HG03280 (cell line): Measurements from ENCODE around the gene C1orf226.
"Not testable (repeated sequence)": the region's sequence is repeated elsewhere in the genome, so short reads cannot be mapped to it uniquely, and the experiment has no call there.

Experiments used
- ATAC-seq: cut with Tn5 transposase; IDR thresholded peaks from one replicate; pipeline ENCODE4 v1.9.1; 2021; ENCODE audit warnings: mild to moderate bottlenecking, moderate library complexity; ENCODE audit not compliant: unreplicated experiment

C1orf226 gene

GRCh38 chr1:162381383-162381782 is at the start of gene C1orf226:
C1orf226 (plus strand) TSS chr1:162381728; CDS start chr1:162381902, 174 bp downstream.
- no peak for ATAC-seq

GRCh38 chr1:162333991-162334390 is 47.5 kb upstream of the C1orf226 start:
- ATAC-seq, result no peak

- ATAC-seq, result no peak
Observed at GRCh38 chr1:162335126-162335525, 46.4 kb upstream of the C1orf226 start.

DNA sequence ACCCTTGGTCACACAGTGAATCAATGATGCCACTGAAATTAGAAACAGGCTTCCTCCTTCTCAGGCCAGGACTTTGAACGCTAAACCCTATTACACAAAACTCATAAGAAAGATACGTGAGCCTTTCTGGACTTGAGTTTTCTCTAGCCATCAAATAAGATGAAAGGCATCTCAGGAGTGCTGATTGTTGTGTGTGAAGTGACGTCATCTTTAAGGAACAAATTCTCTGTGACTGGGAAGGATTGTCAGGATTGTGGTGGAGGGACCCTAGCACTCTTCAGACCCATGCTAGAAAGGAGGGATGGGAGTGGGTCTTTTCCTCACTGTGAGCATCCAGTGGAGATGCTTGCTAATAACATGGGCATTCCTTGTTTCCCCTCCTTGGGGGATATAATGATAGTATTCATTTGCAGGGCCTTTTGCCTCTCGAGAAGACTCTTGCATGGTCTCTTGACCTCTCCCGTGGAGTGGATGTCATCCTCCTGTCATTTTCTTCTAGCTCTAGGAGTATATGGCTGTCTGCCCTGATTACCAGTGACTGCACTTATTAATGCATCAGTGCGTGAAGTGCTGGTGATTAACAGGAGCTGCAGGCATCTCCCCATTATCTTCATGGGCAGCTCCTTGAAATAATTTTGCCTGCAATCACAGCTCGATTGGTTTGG is 44.8 kb upstream of the C1orf226 start:
- ATAC-seq, result no peak

GRCh38 chr1:162342452-162342983 is 39.0 kb upstream of the C1orf226 start:
- ATAC-seq, result no peak

DNA sequence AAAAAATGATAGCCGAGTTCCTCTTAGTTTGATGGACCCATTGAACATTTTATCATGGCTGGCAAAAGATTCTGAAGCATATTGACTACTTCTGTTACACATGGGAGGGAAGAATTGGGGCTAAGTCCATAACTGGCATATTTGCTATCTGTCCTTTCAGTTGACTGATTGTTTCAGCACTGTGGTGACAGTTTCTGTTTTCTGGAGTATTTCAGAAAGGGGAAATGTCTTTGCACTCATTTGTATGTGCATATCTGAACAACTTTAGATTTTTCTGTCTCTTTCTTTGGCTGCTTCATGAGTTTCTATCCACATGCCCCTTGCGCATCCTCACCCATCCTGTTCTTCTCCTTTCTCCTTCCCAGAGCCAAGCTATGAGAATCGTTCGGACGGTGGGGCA is 38.1 kb upstream of the C1orf226 start:
- ATAC-seq, result no peak

- no peak for ATAC-seq
Observed at GRCh38 chr1:162347281-162347680, 34.2 kb upstream of the C1orf226 start.

GRCh38 chr1:162349635-162350330 is 31.7 kb upstream of the C1orf226 start:
- ATAC-seq, result no peak

GRCh38 chr1:162351246-162351842 is 30.2 kb upstream of the C1orf226 start:
- no peak for ATAC-seq

GRCh38 chr1:162351874-162352273 is 29.7 kb upstream of the C1orf226 start:
- not testable (repeated sequence) for ATAC-seq

DNA sequence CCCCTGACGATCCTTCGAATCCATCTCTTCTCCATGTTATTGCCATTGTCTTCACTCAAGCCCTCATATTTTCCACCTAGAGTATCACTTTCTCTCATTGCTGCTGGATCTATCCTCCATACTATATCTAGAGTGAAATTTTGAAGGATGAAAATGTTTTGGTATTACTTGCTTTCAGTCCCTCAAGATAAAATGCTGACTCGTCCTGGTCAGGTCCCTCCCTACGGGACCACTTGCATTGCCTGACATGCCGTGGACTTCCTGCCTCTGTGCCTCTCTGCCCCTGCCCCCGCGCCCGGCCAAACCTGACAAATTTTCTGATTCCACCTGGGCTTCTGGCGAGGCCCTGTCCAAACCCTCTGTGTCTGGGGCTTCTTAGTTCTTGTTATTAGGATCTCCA is 28.4 kb upstream of the C1orf226 start:
- ATAC-seq, result no peak

DNA sequence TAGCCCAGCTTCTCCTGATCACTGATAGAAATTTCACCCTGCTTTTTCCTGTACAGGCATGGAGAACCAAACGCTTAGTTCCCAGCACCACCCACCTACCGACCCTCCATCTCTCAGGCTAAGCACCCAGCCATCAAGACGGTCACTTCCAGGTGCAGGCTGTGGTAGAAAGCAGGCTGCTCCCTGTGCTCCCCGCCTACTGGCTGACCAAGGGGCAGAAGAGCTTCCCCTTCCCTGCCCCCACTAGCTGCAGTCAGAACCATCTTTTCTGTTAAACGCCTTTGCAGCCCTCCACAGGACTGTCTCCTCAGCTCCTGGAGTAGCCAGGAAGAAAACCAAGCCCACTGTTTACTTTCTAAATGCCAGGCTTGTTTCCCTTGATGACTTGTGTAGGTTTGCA is 27.8 kb upstream of the C1orf226 start:
- no peak for ATAC-seq

DNA sequence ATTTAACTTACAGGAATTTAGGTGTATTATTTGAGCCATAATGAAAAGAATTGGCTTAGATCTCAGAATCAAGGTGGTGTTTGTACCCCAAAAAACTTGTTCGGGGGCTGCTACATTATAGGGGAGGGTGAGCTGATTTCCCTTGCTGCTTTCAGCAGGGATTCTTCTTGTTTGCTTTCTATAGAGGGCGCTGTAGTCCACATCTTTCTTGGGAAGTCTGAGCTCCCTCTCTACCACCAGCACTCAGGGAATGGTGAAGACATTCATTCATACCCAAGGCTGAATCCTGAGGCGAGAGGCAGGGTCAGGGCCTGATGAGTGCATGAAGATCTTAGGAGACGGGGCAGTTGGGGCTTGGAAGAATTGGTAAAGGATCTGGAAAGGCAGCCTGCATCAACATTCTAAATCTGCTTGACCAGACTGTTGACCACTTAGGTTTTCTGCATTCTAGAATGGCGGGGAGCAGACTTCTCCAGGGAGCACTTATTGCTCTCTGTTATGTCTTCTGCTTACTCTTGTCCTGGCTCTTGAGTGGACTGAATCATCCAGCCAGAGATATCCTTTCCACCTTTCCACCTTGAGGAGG is 23.8 kb upstream of the C1orf226 start:
- no peak for ATAC-seq

- ATAC-seq, result no peak
Observed at GRCh38 chr1:162358928-162359327, 22.6 kb upstream of the C1orf226 start.

DNA sequence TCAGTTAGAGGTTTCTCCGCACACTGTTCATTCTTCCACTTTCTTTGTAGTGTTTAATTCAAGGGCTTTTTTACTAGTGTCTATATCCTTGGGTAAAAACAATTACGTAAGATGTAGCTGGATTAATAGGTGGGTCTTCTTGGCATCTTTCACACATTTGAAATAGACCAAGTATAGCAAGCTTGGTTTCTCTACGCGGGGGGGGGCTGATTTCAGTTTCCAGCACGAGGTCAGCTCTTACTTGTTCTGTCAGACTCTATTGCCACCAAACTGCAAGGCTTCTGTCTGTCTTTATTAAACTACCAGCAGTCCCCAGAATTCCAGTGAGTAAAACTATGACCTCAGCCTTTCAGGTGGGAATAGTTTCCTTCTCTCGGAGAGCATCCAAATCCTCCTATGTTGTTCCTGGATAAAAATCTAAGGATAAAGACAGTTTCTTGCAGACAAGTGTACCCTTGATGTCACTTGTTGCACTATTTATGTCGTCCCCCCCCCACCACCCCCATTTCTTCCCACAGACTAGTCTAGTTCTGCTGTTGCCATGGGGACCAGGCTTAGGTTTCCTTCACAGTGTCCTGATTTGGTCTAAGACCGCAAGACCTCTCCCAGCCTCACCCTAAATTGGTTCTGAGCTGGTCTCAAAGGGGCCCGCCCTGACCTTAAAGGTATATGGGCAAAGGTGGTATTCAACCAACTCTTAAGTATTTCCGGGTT is 21.8 kb upstream of the C1orf226 start:
- ATAC-seq, result no peak

- no peak for ATAC-seq
Observed at GRCh38 chr1:162360237-162360873, 21.2 kb upstream of the C1orf226 start.

DNA sequence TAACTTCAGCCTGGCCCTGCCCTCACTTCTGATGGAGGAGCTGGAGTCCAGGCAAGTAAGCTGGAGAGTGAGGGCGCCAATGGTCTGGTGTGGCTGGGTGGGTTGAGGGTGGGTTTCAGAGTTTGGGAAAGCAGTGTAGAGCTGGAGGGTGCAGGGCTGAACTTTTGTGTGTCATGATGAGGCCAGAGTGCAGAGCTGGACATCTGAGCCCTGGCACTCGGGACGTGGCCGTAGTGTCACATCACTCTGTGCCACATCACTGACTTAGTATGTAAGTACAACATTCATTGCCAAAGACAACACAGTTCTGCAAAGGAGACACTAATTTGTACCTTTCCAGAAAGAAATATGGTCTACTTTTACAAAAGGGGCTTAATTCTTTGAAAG is 20.7 kb upstream of the C1orf226 start:
- no peak for ATAC-seq

DNA sequence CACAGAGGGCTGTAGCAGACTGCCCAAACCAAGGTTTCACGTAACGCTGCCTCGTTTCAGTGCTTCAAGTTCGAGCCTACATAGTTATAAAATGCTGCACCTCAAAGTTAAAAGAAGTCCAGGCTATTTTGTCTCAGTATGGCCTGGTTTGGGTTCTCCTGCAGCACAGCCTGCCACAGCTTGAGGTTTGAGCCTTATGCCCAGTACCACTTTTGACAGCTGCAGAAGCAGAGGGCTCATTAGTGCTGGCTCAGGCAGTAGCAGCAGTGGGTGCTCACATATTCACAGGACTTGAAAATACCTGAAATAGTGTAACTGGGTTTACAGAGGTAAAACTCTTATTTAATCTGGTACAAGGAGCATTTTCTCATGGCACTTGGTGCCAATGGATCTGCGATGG is 20.2 kb upstream of the C1orf226 start:
- no peak for ATAC-seq

- ATAC-seq, result no peak
Observed at GRCh38 chr1:162363823-162364222, 17.7 kb upstream of the C1orf226 start.

DNA sequence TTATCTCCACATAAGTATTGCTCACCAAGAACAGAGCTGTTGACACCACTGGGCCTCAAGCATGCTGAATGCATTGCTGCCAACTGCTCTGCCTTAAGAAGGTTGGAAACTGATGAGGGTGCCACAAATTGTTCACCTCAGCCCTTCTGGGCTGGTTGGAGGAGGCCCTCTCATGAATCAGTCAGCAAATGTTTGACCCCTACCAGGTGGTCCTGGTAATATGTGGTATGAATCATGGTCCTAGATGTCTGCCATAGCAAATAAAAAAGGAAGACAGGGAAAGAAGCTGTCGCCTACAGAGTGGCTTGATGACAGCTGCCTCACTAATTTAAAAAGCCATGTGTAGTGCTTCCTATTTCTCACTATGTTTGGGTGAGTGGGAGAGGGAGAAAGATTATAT is 17.0 kb upstream of the C1orf226 start:
- ATAC-seq, result no peak
